ENCODE measurements around the gene NTN4.

GRCh38 chr12:95739561-95740313 lies 50.8 kb downstream of the NTN4 start:
- TF ChIP-seq EZH2 (IDR thresholded peaks at IDR 0.05; ENCODE audit: insufficient read depth, poor library complexity, severe bottlenecking) (no peak), EZH2phosphoT487 (IDR thresholded peaks at IDR 0.05; ENCODE audit: insufficient read depth, low read depth) (no peak)
